GM19025 (cell line): ENCODE data around the gene EYA4.

Source experiments
- ATAC-seq: cut with Tn5 transposase; IDR thresholded peaks from one replicate; pipeline ENCODE4 v1.9.1; 2021; ENCODE audit warnings: mild to moderate bottlenecking, low read depth, moderate library complexity; ENCODE audit not compliant: unreplicated experiment

The EYA4 gene

DNA sequence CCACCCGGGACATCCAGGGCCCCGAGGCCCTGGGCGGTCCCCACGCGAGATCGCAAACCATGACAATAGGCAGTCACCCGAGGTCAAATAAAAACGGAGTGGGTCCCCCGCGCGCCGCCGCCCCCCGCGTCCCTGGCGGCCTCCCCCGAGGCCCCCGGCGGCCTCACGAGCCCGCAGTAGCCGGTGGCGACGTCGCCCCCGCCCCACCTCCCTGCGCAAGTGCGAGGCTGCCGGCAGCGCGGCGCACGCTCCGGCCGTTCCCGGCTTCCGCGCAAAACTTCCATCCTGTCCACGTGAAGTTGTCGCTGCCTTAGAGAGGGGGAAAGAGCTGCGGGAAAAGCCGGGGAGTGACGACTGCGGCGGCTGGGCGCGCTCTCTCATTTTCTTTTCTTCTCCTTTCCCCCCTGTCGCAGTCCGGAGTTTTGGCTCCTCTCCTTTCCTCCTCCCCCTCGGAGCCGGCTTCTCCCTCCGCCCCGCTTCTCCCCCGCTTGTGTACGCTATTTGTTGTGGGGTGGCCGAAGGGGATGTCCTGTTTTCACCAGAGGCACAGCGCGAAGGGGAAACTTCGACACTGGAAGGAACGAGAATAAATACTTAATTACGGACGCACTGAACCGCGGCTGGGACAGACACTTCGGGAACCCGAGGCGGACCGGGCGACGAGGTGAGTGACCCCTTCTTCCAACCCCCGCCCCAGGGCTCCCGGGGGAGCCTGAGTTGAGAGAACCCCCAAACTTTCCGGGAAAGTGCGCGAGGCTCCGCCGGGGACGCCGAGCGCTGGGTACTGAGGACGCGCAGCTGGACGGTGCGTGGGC, at the start of gene EYA4:
Gene EYA4 (plus strand): TSS at position 272 of the 815 bp plus-strand sequence. CDS start 33,424 bp downstream, outside the sequence.
- ATAC-seq, result no peak

DNA sequence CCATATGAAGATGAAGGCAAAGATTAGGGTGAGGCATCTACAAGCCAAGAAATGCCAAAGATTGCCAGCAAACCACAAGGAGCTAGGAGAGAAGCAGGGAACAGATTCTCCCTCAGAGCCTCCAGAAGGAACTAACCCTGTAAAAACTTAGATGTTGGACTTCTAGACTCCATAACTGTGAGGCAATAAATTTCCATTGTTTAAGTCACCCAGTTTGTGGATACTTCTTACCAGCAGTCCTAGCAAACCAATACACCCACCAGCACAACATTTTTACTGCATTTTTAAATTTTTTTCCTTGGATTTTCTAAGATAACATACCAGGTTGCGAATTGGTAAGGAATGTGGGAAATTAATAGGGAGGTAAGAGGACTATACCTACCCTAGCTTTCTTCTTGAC, 47.8 kb upstream of the EYA4 start:
- no peak for ATAC-seq

GRCh38 chr6:133198725-133199124, 42.4 kb upstream of the EYA4 start:
- no peak for ATAC-seq

- no peak for ATAC-seq
These were observed 39.9 kb upstream of the EYA4 start for GRCh38 chr6:133201231-133201630.

GRCh38 chr6:133202610-133203343, 38.4 kb upstream of the EYA4 start:
- ATAC-seq, result no peak

DNA sequence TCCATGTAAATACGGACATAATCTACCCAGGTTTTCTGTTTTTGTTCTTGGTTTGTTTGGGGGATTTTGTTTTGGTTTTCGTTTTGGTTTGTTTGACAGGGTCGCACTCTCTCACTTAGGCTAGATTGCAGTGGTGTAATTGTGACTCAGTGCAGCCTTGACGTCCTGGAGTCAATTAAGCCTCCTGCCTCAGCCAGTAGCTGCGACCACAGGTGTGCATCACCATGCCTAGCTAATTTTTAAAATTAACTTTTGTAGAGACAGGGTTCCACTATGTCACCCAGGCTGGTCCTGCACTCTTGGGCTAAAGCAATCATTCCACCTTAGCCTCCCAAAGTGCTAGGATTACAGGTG, 37.8 kb upstream of the EYA4 start:
- ATAC-seq, result no peak

DNA sequence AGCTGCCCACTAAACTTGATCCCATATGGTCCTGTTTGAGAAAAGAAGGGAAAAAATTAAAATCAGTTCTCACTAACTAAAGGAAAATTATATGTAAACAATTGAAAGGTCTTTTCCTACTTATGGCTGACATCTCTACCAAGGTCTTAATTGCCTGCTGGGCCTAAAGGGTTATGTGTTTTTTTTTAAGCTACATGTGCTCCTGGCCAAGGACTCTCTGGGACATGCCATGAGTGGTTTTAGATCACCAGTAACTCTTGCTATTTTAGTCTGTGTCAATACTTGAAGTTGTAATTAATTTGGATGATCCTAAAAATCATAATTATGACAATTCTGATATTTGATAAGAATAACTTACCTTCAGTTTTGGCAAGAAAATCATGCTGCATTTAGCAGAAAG, 35.9 kb upstream of the EYA4 start:
- ATAC-seq, result no peak

GRCh38 chr6:133206942-133207341, 34.2 kb upstream of the EYA4 start:
- no peak for ATAC-seq

DNA sequence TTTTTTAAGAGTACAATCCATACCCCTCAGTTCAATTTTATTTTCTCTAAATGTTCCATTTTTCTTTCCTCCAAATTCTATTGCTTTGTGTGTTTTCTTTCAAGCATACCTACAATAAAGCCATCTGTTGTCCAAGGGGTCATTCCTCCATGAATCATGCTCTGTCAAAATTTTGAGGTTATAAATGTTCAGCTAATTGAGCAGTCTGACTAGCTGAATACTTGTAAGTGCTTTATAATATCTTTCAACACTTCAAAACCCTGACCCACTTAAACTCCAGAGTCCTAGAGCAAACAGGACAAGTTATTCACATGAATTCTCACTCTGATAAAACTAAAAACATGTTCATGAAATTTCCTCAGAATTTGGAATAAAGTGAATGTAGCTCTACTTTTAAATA, 33.4 kb upstream of the EYA4 start:
- ATAC-seq, result no peak

DNA sequence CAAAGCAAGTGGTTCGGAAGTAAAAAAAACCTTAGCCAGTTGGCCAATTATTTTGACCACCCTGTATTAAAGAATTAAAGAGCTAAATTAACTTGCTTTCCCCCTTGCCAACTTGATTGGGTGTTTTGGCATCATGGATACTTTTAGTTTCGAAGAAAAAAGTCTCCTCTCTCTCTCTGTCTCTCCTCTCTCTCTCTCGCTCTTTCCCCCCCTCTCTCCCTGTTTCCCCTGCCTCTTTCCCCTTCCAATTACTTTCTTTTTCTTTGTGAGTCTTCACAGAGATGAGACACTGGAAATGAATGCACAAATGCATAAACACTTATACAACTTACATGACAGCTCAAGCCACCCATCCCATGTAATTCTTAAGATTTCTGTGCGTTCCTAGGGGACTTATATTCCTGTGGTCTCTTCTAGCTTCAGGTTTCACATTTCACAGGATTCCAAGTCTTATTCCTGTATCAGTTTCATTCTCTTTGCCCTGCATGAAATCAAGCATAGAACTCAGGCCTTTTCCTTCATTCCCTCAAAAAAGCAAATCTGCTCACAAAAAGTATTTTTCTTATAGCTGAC, 32.9 kb upstream of the EYA4 start:
- no peak for ATAC-seq

DNA sequence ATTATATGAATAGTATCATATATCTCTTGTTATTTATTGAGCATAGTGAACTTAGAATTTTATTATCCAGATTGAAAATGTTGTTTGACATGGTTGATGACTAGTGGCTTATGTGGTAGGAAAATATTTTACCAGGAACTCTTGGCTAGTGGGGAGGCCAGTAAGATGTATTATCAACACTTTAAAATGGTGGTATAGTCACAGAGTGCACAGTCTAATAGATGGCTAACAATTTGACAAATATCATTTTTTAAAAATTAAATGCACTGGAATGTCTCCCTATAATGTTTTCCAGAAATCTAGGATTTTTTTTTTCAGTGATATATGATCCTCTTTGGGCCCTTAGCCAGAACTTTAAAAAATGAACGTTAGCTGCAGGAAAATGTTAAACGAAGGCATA, 26.9 kb upstream of the EYA4 start:
- ATAC-seq, result no peak

GRCh38 chr6:133218852-133219251, 22.3 kb upstream of the EYA4 start:
- ATAC-seq, result no peak

DNA sequence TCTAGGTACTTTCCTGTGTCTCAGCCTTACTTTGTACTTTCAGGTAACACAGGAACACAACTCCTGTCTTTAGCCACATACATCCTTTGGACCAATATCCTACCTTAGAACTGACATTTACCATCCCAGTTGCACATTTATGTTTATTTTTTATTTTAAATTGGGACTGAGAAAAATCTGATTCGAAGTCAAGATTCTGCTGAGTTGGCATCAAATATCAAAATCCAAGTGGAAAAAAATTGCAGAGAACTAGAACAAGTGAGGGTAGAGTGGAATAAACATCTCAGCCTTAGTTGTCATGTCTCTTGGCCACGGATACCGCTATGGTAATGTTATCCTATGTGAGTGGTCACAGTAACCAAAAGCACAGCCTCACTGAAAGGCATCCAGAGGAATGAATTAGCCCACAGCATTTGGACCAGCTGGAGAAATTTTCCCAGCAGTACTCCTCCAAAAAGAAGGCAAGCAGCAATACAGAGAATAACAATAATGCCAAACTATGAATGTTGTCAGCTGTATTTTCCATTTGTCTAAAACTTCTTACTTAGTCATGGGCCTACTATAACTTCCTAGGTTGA, 17.6 kb upstream of the EYA4 start:
- ATAC-seq, result no peak

DNA sequence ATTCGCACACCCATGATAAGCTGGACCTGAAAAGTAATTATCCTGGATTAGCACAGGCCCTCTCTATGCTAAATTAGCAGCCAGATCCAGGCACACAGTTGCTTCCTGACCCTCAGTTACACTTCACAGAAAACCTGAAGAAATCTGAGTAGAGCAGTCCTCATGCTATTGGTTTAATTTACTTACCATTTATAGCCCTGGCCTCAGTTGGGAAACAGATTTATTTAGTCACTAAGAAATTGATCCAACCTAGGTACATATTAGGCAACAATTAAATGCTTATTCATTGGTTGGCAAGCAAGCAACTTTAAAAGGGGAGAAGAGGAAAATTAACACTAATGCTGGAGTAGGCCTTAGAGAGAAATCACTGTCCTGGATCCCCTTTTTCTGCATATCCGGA, 15.6 kb upstream of the EYA4 start:
- ATAC-seq, result no peak

GRCh38 chr6:133227344-133227743, 13.8 kb upstream of the EYA4 start:
- no peak for ATAC-seq

DNA sequence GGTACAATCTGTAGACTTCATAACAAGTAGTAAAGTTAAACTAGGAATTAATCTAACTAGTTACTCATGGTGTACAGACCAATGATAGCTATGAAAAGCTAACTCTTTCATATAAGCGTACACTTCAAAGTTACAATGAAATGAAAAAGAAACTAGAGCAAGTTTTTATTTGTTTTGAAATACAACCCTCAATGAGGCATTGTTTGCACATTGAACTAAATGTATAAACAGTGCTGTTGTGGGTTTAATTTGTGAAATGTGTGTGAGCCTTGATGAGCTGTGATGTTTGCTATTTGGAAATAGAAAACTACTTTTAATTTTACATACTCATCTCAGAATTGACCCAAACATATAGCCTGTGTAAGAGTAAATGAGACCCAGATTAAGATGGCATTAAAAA, 11.1 kb upstream of the EYA4 start:
- no peak for ATAC-seq

DNA sequence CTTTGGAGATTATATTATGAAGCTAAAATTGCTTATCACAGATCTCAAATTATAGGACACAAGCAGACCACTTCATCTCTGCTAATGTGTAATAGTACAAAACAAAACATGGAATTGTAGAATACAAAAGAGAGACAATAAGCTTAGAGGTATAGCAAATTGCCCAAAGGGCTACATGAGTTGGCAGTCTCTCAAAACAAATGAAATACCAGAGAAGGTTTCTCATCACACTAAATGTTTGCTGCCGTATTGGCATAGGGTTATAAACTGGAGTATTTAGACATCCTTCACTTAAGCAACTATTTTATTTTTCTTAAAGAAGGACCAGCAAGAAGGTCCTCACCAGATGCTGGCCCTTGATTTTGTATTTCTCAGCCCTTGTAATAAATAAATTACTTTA, 5.9 kb upstream of the EYA4 start:
- ATAC-seq, result no peak

DNA sequence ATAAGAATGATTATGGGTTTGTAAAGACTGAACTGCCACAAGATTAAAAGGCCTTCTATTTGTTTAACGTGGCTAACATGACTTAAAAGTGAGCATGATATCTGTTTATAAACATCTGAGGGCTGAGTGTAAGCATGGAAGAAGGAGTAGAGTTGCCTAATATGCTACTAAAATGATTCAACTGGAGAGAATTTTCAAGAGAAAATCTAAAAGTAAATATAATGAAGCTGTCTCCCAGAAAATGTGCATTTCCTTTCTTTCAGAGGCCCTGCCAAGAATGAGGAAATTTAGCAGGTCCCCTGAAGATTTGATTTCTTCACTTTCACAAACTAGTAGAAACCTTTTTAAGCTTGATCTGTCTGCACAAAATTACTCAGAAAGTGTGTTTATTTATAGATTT, 4.2 kb upstream of the EYA4 start:
- no peak for ATAC-seq

GRCh38 chr6:133240511-133241085, 559 bp upstream of the EYA4 start:
- ATAC-seq, result no peak

DNA sequence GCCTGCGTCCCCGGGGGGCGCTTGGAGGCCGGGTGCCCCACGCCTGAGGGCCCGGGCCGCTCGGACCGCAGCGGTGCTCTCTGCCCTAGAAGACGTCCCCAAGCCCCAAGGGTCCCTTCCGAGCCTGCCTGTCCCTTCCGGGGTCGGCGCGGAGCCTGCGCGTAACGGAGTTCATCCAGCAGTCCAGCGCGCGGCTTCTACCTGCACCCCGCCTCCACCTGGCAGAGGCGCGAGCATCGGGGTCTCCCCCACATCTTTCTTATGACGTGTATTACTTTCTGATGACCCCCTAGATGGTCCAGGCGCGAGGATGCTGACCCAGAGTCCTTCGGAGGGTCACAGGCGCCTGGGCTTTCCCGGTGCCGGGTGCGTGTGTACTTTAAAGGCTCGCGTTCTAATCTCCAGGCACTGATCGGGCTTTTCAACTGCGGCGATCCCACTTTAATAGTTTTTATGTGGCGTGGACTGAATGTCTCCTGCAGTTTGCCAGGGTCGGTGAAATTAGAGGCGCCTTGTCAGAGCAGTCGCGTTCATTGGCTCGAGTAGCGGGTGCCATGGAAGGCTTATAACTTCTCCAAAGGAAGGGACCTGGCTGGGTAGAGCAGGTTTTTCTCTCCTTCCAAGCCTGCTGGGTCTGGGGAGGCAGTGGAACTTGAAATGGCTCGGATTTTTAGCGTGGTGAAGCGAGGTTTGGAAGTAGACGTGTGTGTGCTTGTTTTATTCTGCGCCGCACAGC, 912 bp downstream of the EYA4 start:
- ATAC-seq, result no peak
